ENCODE data around the gene NCMAP.
"Not testable (repeated sequence)": the region's sequence is repeated elsewhere in the genome, so short reads cannot be mapped to it uniquely, and the experiment has no call there.

The NCMAP gene

DNA sequence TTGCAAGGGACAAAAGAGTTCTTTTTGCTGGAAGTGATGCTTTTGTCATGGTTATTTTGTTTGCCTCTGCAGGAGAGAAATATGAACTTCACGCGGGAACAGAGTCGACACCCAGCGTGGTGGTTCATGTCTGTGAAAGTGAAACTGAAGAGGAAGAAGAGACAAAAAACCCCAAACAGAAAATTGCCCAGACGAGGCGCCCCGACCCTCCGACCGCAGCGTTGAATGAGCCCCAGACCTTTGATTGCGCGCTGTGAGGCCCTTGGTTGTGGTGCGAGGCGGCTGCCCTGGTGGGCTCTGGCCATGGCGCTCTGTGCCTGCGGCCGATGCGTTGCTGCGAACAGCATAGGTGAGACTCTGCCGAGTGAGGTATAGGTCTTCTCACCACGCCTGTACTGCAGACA lies 20.9 kb upstream of the NCMAP start:
- H3K36me3 Mint-ChIP-seq, result peaks cover 17% of the 10 kb centered on the region
- H3K27ac Mint-ChIP-seq, result peak overlapping the region; percentile 99
- H3K27me3 Mint-ChIP-seq, result no peaks in the 10 kb centered on the region
- H3K9me3 Mint-ChIP-seq (ENCODE audit: low read depth), result no peaks in the 10 kb centered on the region
- peaks cover 75% of the 10 kb centered on the region for H3K4me1 Mint-ChIP-seq (ENCODE audit: low read depth)
- H3K4me3 Mint-ChIP-seq, result peak overlapping the region; percentile 85

DNA sequence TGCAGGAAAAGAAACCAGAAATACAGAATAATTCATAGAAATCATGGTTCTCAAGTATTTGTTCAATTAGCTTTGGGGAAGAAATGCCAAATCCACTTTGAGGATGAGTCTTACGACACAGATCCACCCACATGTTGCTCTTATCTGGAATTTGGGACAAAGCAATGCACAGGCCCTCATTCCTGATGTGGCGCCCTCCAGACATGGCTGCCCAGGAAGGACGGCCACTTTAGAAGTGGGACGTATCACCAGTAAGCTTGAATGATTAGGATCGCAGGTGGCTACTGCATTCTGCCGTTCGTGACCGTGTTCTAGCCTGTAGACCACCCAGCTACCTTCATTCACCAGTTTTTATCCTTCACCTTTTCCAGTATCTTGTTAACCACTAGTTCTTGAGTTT lies 20.1 kb upstream of the NCMAP start:
- H3K4me1 Mint-ChIP-seq (ENCODE audit: low read depth), result peaks cover 79% of the 10 kb centered on the region
- peak overlapping the region; percentile 85 for H3K4me3 Mint-ChIP-seq
- no peaks in the 10 kb centered on the region for H3K9me3 Mint-ChIP-seq (ENCODE audit: low read depth)
- peaks cover 17% of the 10 kb centered on the region for H3K36me3 Mint-ChIP-seq
- H3K27me3 Mint-ChIP-seq, result no peaks in the 10 kb centered on the region
- peak overlapping the region; percentile 99 for H3K27ac Mint-ChIP-seq

DNA sequence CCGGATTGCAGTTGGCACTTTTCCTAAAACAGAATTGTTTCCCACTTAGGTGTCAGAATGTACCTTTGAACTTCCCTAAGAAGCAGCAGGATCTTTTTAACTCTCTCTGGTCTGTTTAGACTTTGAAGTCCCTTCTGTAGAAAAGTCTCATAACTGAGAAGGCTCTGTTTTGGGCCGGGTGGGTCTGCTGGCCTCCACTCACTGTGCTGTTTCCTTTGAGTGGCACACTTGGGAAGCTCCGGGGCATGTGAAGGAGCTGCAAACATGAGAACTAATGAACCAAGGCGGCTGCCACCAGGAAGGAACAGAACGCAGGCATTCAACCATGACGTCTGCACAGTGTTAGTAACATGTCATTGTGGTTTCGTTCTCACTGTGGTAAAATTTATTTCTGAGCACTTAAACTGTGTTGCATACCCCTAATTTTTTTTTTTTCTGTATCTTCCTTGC lies 19.5 kb upstream of the NCMAP start:
- Mint-ChIP-seq H3K4me1 (ENCODE audit: low read depth) (peaks cover 79% of the 10 kb centered on the region), H3K27ac (peak overlapping the region; percentile 99)

GRCh38 chr1:24540051-24540905 lies 15.6 kb upstream of the NCMAP start:
- Mint-ChIP-seq H3K27me3 (no peaks in the 10 kb centered on the region), H3K9me3 (ENCODE audit: low read depth) (no peaks in the 10 kb centered on the region), H3K4me3 (peak overlapping the region; percentile 78), H3K4me1 (ENCODE audit: low read depth) (peaks cover 80% of the 10 kb centered on the region), H3K36me3 (peaks cover 9% of the 10 kb centered on the region), H3K27ac (peak overlapping the region; percentile 97)

More for the DNA sequence above, 19.5 kb upstream of the NCMAP start:
- peaks cover 17% of the 10 kb centered on the region for H3K36me3 Mint-ChIP-seq
- peak overlapping the region; percentile 85 for H3K4me3 Mint-ChIP-seq
- no peaks in the 10 kb centered on the region for H3K27me3 Mint-ChIP-seq
- no peaks in the 10 kb centered on the region for H3K9me3 Mint-ChIP-seq (ENCODE audit: low read depth)

GRCh38 chr1:24540906-24541710 lies 14.8 kb upstream of the NCMAP start:
- Mint-ChIP-seq H3K4me1 (ENCODE audit: low read depth) (peaks cover 80% of the 10 kb centered on the region), H3K9me3 (ENCODE audit: low read depth) (no peaks in the 10 kb centered on the region), H3K36me3 (peaks cover 9% of the 10 kb centered on the region), H3K27ac (peak overlapping the region; percentile 97), H3K4me3 (peak overlapping the region; percentile 78), H3K27me3 (no peaks in the 10 kb centered on the region)

GRCh38 chr1:24541711-24542346 lies 14.1 kb upstream of the NCMAP start:
- H3K27me3 Mint-ChIP-seq, result no peaks in the 10 kb centered on the region
- H3K27ac Mint-ChIP-seq, result peak overlapping the region; percentile 97
- H3K4me1 Mint-ChIP-seq (ENCODE audit: low read depth), result peaks cover 73% of the 10 kb centered on the region
- peaks cover 8% of the 10 kb centered on the region for H3K36me3 Mint-ChIP-seq
- H3K9me3 Mint-ChIP-seq (ENCODE audit: low read depth), result no peaks in the 10 kb centered on the region
- H3K4me3 Mint-ChIP-seq, result peak overlapping the region; percentile 78

GRCh38 chr1:24544239-24544638 lies 11.6 kb upstream of the NCMAP start:
- no peaks in the 10 kb centered on the region for H3K9me3 Mint-ChIP-seq (ENCODE audit: low read depth)
- peaks cover 58% of the 10 kb centered on the region for H3K4me1 Mint-ChIP-seq (ENCODE audit: low read depth)
- no peaks in the 10 kb centered on the region for H3K27me3 Mint-ChIP-seq
- H3K27ac Mint-ChIP-seq, result no peak overlapping the region
- peaks cover 2% of the 10 kb centered on the region for H3K36me3 Mint-ChIP-seq
- no peak overlapping the region for H3K4me3 Mint-ChIP-seq

GRCh38 chr1:24545662-24546061 lies 10.2 kb upstream of the NCMAP start:
- Mint-ChIP-seq H3K4me3 (no peak overlapping the region), H3K27ac (peak overlapping the region; percentile 56), H3K9me3 (ENCODE audit: low read depth) (no peaks in the 10 kb centered on the region), H3K36me3 (peaks cover 2% of the 10 kb centered on the region), H3K4me1 (ENCODE audit: low read depth) (peaks cover 43% of the 10 kb centered on the region), H3K27me3 (no peaks in the 10 kb centered on the region)

DNA sequence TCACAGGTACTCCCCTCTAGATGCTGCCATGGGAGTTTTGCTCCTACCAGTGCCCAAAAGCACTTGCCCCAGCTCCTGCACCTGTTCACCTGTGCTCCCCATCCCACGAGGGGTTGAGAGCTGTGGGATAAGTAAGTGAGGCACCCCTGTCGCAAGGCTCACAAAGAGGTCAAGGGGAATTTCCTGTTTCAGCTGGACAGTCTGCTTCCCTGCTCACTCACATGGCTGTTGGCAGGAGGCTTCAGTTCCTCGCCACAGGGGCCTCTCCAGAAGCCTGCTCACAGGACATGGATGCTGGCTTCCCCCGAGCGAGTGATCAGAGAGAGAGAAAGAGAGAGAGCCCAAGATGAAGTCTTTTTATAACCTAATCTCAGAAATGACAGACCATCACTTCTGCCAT lies 8.7 kb upstream of the NCMAP start:
- Mint-ChIP-seq H3K4me3 (no peak overlapping the region), H3K4me1 (ENCODE audit: low read depth) (peaks cover 29% of the 10 kb centered on the region), H3K9me3 (ENCODE audit: low read depth) (no peaks in the 10 kb centered on the region), H3K36me3 (peaks cover 2% of the 10 kb centered on the region), H3K27ac (no peak overlapping the region), H3K27me3 (no peaks in the 10 kb centered on the region)

DNA sequence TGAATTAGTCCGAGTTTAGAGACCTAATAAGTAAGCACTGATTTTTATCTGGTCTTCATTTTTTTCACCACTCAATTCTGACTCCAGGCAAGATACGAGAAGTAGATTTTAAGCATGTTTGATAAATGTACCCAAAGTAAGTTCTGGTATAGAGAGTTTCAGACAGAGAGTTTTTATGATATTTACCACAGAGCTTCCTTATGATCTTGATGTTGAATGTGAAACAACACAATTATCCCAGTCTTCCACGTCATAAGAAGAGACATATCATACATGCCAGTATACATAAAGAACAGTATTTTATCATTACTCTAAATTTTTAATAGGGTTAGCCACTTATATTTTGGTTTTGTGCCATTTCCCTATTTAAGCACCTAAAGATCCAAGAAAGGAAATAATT lies 7.8 kb upstream of the NCMAP start:
- Mint-ChIP-seq H3K9me3 (ENCODE audit: low read depth) (no peaks in the 10 kb centered on the region), H3K4me3 (no peak overlapping the region), H3K4me1 (ENCODE audit: low read depth) (peaks cover 20% of the 10 kb centered on the region), H3K27me3 (no peaks in the 10 kb centered on the region), H3K36me3 (no peaks in the 10 kb centered on the region), H3K27ac (no peak overlapping the region)

DNA sequence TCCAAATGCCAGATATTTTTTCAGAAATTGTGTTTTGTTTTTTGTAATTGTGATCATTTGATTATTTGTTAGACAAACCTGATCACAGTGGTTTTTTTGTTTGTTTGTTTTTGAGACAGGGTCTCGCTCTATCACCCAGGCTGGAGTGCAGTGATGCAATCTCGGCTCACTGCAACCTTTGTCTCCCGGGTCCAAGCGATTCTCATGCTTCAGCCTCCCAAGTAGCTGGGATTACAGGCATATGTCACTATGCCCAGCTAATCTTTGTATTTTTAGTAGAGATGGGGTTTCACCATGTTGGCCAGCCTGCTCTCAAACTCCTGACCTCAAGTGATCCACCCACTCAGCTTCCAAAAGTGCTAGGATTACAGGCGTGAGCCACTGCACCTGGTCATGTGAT lies 6.7 kb upstream of the NCMAP start:
- not testable (repeated sequence) for H3K27me3 Mint-ChIP-seq; H3K9me3 Mint-ChIP-seq (ENCODE audit: low read depth); H3K4me3 Mint-ChIP-seq; H3K27ac Mint-ChIP-seq; H3K36me3 Mint-ChIP-seq
- H3K4me1 Mint-ChIP-seq (ENCODE audit: low read depth), result peaks cover 20% of the 10 kb centered on the region

DNA sequence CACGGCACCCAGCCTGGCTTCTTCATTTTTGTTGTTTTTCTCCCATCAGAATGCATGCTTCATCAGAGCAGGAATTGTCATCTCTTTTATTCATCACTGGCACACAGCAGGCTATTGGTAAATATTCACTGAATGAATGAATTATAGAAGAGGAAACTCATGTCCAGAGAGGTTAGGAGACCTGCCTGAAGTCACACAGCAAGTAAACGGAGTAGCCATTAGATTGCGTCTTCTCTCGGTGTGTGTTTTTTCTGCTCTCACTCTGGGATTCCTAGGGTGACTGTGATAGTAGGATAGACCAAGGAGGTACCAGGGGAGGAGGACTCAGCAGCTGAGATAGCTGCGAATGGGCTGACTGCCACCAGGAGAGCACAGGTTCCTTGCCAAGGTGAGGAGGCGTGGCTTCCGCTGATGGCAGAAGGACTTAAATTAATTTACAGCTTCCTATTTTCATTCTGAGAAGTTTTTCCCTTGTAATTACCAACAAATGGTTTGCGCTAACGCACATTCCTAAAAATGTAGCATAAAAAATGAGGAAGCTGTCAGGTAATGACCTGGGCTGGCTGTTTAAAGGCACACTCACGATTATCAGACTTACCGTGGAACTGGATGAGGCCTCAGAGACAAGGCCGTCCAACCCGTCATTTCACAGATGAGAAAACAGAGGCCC lies 4.5 kb upstream of the NCMAP start:
- H3K4me3 Mint-ChIP-seq, result no peak overlapping the region
- H3K27me3 Mint-ChIP-seq, result no peaks in the 10 kb centered on the region
- no peak overlapping the region for H3K27ac Mint-ChIP-seq
- H3K9me3 Mint-ChIP-seq (ENCODE audit: low read depth), result no peaks in the 10 kb centered on the region
- peaks cover 5% of the 10 kb centered on the region for H3K4me1 Mint-ChIP-seq (ENCODE audit: low read depth)
- no peaks in the 10 kb centered on the region for H3K36me3 Mint-ChIP-seq

- Mint-ChIP-seq H3K27ac (no peak overlapping the region), H3K36me3 (no peaks in the 10 kb centered on the region), H3K4me3 (no peak overlapping the region), H3K27me3 (no peaks in the 10 kb centered on the region), H3K9me3 (ENCODE audit: low read depth) (no peaks in the 10 kb centered on the region), H3K4me1 (ENCODE audit: low read depth) (peaks cover 9% of the 10 kb centered on the region)
These were observed 3.8 kb upstream of the NCMAP start for GRCh38 chr1:24551960-24552571.

DNA sequence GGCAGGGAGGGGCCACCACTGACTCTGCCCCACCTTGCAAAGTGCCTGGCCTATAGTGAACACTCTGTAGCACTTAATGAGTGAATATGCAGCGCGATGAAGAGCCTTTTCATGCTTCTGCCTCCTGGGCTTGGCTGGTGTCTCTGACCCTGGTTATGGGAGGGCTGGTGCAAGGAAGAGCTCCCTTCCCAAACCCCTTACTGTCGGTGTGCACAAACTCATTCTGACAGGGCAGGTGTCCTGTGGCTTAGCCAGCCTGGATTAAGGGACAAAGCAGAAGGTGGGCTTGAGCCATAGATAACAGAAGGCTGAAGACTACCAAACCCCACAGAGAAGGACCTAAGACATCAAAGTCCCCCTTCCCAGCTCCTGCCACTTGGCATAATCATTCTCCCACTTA lies 2.0 kb upstream of the NCMAP start:
- H3K4me1 Mint-ChIP-seq (ENCODE audit: low read depth), result peaks cover 14% of the 10 kb centered on the region
- no peaks in the 10 kb centered on the region for H3K27me3 Mint-ChIP-seq
- H3K9me3 Mint-ChIP-seq (ENCODE audit: low read depth), result no peaks in the 10 kb centered on the region
- H3K36me3 Mint-ChIP-seq, result no peaks in the 10 kb centered on the region
- no peak overlapping the region for H3K4me3 Mint-ChIP-seq
- no peak overlapping the region for H3K27ac Mint-ChIP-seq
